Measurements from ENCODE around the gene LPCAT1. TPM values are rescaled to one million over a fixed set of nuclear protein-coding genes. Genes with fewer than 3 reads are reported as not detected.

LPCAT1 gene
- total RNA-seq, 2 experiments from 2014 or later = 70.8 to 72.2 TPM

DNA sequence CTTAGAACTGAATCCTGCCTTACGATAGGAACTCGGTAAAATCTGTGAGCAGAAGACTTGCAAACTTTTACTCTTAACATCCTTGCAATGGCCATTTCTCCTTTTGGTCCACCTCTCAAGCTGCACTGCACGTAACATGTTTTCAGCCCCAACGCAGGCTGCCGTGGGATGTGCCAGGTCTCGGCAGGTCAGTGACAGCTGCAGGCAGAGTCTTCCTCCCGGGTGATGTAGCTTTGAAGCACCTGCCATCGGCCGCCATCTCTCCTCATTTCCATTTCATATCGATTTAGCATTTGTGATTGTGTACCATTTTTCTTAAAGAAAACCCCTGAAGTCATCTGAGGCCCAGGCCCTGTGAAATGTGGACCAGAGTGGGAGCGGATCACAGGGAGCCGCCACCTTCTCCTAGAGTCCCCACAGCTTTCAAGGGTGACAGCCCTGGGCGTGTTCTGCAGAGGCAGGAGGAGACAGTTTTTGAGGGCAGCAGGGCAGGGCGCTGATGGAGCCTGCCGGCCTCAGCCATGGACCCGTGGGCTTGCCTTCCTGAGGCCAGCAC, 25.8 kb upstream of the LPCAT1 start:
- H3K27me3 Mint-ChIP-seq = no peaks in the 10 kb centered on the region
- POLR2A ChIA-PET = no interaction called here
- ATAC-seq (ENCODE audit: low read depth) = no peak

DNA sequence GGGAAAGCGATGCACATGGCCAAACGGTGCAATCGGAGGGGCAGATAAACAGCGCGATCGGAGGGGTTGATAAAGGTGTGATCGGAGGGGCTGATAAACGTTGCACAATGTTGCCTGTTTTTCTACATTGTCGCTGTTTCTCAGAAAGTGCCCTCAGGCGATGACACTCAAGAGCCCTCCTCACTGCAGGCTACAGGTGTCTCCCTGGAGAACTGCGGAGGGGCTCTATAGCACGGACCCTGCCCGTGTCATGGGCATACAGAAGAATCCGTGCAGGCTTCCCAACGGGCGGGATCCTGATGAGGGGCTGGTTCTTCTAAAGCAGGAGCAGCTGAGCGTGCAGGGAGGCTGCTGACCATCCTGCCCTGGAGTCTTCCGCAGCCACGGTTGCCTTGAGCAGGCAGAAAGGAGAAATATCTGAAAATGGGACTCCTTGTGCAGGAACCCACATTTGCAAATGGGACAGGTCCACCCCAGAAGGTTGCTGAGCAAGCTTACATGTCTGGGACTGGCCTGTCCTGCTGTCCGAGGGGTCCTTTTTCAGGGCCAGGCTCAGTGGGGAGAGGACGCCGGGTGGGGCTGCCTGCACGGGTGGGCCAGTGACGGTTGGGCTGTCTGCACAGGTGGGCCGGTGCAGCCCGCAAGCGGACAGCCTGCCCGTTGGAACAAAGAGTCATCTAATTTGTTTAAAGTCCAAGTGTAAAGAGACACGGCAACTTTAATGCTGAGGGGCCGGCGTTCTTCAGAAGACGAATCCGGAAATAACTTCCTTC, 25.1 kb upstream of the LPCAT1 start:
- Mint-ChIP-seq H3K27me3 (no peaks in the 10 kb centered on the region), H3K4me3 (no peak overlapping the region), H3K27ac (no peak overlapping the region), H3K4me1 (no peaks in the 10 kb centered on the region), H3K36me3 (no peaks in the 10 kb centered on the region), H3K9me3 (no peaks in the 10 kb centered on the region)
- ATAC-seq (ENCODE audit: low read depth) = no peak
- POLR2A ChIA-PET = no interaction called here
- no peak for DNase-seq

More for the DNA sequence above, 25.8 kb upstream of the LPCAT1 start:
- no peaks in the 10 kb centered on the region for H3K9me3 Mint-ChIP-seq
- no peak overlapping the region for H3K27ac Mint-ChIP-seq
- no peaks in the 10 kb centered on the region for H3K4me1 Mint-ChIP-seq
- no peak overlapping the region for H3K4me3 Mint-ChIP-seq
- DNase-seq = no peak
- H3K36me3 Mint-ChIP-seq = no peaks in the 10 kb centered on the region

DNA sequence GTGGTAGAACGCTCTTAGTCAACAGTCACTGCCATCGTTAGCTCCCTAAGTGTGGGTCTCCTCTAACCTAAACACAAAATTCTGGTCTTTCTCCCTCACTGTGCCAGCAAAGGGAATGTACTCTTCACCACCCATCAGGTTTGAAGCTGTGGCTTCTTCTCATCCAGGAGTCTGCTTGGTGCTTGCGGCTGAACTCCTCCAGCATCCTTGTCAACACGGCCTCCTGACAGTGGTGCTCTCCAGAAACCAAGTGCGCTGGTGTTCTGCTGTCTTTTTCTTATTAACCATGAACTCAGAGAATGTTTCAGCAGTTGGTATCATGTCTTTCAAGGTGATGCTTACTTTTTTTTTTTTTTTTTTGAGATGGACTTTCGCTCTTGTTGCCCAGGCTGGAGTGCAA, 23.9 kb upstream of the LPCAT1 start:
- H3K27me3 Mint-ChIP-seq = no peaks in the 10 kb centered on the region
- POLR2A ChIA-PET = no interaction called here

DNA sequence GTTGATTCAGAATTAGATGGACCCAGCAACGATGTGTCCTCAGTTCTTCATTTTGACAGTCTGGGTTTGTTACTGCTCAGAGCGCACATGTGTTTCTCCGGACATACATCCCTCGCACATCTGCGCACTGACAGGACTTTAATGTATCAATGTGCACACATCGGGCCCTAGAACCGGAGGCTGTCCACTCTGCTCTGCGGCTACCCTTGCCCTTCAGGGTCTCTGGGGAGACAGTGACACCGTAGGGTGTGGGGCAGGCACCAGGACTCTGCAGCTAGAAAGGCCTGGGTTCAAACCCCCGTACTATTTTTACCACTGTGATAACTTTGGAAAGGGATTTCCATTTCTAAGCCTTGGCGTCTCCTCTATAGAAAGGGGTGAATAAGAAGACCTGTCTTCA, 23.5 kb upstream of the LPCAT1 start:
- no peak overlapping the region for H3K4me3 Mint-ChIP-seq
- H3K9me3 Mint-ChIP-seq = no peaks in the 10 kb centered on the region
- no peaks in the 10 kb centered on the region for H3K27me3 Mint-ChIP-seq
- no peaks in the 10 kb centered on the region for H3K36me3 Mint-ChIP-seq
- H3K4me1 Mint-ChIP-seq = no peaks in the 10 kb centered on the region
- ATAC-seq (ENCODE audit: low read depth) (no peak), DNase-seq (no peak)
- no peak overlapping the region for H3K27ac Mint-ChIP-seq
- POLR2A ChIA-PET = no interaction called here

More for the DNA sequence above, 23.9 kb upstream of the LPCAT1 start:
- Mint-ChIP-seq H3K36me3 (no peaks in the 10 kb centered on the region), H3K4me3 (no peak overlapping the region), H3K9me3 (no peaks in the 10 kb centered on the region), H3K27ac (no peak overlapping the region), H3K4me1 (no peaks in the 10 kb centered on the region)
- ATAC-seq (ENCODE audit: low read depth) (no peak), DNase-seq (no peak)

DNA sequence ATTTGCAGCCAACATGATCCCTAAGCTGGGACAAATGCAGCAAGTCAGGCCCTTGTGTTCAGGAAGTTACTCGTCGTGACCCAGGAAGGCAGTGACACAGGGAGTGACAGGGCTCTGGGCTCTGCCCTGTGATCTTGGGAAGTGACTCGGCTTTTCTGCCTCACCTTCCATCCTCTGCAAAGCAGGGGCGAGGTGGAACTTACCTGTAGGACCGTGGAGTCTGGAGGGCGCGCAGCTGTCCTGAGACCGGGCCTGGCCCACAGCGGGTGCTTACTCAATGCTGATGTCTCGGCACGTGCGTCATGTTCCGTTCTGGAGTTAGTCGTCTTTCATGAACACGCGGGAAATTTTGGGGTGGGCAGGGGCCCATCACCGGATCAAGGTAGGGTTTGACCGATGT, 22.8 kb upstream of the LPCAT1 start:
- Mint-ChIP-seq H3K27me3 (no peaks in the 10 kb centered on the region), H3K27ac (no peak overlapping the region), H3K9me3 (no peaks in the 10 kb centered on the region), H3K36me3 (no peaks in the 10 kb centered on the region), H3K4me3 (no peak overlapping the region), H3K4me1 (no peaks in the 10 kb centered on the region)
- POLR2A ChIA-PET = no interaction called here
- DNase-seq (no peak), ATAC-seq (ENCODE audit: low read depth) (no peak)

DNA sequence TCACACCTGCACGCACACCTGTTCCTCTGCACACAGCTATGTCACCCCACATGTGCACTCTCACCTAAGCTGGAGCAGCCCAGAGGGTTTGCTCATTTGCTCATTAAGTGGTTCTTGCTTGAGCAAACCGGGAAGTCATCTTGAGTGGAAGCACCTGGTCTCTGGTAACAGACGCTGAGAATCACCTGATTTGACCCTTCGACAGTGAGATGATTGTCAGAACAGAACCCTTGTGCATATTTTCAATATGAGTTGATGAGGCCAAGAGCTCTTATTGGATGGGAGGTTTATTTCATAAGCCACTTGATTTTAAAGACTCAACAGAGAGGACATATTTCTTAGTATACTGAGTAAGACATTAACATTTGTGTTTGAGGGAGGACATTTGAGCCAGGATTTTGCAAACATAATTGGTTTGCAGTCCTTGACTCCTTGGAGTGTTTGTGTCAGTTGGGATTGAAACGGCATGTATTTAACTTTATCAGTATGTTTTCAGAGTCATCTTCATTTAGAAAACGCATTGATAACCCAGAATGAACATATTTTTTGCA, 22.1 kb upstream of the LPCAT1 start:
- Mint-ChIP-seq H3K4me3 (no peak overlapping the region), H3K9me3 (no peaks in the 10 kb centered on the region), H3K27me3 (no peaks in the 10 kb centered on the region), H3K27ac (no peak overlapping the region), H3K4me1 (no peaks in the 10 kb centered on the region), H3K36me3 (no peaks in the 10 kb centered on the region)
- no peak for DNase-seq
- no peak for ATAC-seq (ENCODE audit: low read depth)
- POLR2A ChIA-PET = no interaction called here

DNA sequence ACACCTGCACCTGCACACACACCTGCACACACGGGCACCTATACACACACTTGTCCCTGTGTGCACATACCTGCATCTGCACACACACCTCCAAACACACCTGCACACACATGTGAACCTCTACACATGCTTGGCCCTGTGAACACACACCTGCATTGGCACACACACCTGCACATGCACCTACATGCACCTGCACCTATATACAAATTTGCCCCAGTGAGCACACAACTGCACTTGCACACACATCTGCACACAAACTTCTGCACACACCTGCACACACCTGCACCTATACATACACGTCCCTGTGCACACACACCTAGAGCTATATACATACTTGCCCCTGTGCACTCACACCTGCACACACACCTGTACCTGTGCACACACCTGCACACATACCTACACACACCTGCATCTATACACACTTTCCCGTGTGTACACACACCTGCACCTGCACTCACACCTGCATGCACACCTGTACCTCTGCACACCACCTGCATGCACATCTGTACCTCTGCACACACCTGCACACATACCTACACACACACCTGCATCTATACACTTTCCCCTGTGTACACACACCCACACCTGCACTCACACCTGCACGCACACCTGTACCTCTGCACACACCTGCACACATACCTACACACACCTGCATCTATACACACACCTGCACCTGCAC, 21.5 kb upstream of the LPCAT1 start:
- H3K36me3 Mint-ChIP-seq = no peaks in the 10 kb centered on the region
- ATAC-seq (ENCODE audit: low read depth) = no peak
- no peak for DNase-seq
- POLR2A ChIA-PET = no interaction called here
- H3K4me1 Mint-ChIP-seq = no peaks in the 10 kb centered on the region
- H3K4me3 Mint-ChIP-seq = no peak overlapping the region
- H3K27me3 Mint-ChIP-seq = no peaks in the 10 kb centered on the region
- H3K27ac Mint-ChIP-seq = peak overlapping the region; percentile 31
- peaks cover 1% of the 10 kb centered on the region for H3K9me3 Mint-ChIP-seq

DNA sequence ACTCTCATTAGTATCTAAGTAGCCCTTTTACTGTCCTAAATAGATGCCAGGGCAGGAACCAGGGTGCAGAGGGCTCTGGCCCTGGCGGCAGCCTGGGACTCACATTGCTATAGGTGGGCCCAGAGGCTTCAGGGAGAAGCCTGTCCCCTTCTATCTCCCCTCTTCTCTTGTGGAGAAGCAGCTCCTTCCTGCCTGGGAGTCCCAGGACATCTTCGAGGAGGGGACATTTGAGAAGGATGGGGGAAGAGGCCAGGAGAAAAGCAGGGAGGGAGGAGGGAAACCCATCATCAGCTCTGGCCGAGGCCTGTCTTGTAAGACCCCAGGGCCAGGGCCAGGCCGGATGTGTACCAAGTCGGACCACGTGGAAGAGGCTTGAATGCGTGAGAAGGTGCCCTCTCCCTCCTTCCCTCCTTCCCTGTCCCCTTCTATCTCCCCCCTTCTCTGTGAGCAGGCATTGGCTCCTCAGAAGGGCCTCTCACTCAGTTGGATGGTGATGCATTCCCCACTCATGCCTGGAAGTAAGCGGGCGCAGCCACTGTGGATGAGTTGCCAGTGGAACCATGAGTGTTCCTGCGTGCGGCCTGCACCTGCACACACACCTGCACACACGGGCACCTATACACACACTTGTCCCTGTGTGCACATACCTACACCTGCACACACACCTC, 20.7 kb upstream of the LPCAT1 start:
- DNase-seq (no peak), ATAC-seq (ENCODE audit: low read depth) (no peak)
- Mint-ChIP-seq H3K9me3 (peaks cover 1% of the 10 kb centered on the region), H3K27ac (no peak overlapping the region), H3K4me1 (no peaks in the 10 kb centered on the region), H3K27me3 (no peaks in the 10 kb centered on the region), H3K36me3 (no peaks in the 10 kb centered on the region), H3K4me3 (no peak overlapping the region)
- POLR2A ChIA-PET = no interaction called here

DNA sequence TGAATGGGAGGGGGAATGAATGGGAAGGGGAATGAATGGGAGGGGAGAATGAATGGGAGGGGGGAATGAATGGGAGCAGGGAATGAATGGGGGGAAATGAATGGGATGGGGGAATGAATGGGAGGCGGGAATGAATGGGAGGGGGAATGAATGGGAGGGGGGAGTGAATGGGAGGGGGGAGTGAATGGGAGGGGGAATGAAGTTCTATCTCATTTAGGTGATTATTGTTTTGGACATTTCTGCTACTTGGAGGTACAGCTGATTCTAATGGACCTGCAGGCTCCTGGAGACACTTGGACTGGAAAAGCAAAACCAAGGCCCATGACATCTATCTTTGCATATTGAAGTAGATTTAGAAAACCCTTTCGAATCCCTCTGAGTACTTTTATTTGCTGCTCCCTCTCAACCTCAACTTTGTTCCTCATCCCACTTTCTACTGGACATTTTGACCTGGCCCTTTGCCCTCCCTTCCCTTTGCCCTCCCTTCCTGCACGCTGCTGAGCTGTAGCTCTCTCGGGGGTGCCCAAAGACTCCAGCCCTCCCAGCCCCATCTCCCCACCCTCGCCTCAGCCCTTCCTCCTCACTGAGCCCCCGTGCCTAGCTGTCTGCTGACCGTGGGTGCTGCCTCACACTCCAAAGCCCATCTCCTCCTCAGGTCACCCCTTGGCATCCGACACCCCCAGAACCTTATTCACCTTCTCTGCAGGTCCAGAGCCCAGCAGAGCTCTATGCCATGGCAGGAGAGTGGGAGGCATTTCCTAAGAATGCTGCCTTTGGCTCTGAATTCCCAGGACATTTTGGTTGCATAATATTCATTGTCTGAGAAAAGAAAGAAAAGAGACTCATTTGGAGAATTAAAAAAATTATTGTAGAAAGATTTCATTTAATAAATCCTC, 19.9 kb upstream of the LPCAT1 start:
- Mint-ChIP-seq H3K27me3 (no peaks in the 10 kb centered on the region), H3K9me3 (peaks cover 5% of the 10 kb centered on the region), H3K36me3 (no peaks in the 10 kb centered on the region), H3K4me3 (no peak overlapping the region), H3K27ac (no peak overlapping the region), H3K4me1 (no peaks in the 10 kb centered on the region)
- ATAC-seq (ENCODE audit: low read depth) = no peak
- POLR2A ChIA-PET = no interaction called here
- no peak for DNase-seq

DNA sequence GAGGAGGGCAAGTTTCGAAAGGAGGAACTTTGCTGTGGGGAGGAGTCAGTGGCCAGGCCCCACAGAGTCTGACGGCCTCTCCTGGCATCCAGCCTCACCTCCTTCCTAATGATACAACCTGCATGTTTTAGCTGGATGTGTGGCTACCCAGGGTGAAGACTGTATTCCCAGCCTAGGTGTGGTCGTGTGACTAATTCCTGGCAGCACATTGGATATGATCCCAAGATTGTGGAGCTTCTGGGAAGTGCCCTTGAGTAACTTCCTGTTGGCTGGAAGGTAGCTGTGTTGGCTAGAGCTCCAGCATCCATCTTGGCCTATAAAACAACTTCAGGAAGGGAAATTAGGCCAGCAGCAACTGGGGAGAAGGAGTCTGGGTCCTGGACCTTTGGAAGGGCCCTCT, 19.0 kb upstream of the LPCAT1 start:
- Mint-ChIP-seq H3K36me3 (no peaks in the 10 kb centered on the region), H3K27me3 (no peaks in the 10 kb centered on the region), H3K9me3 (peaks cover 5% of the 10 kb centered on the region), H3K4me3 (no peak overlapping the region), H3K27ac (no peak overlapping the region), H3K4me1 (no peaks in the 10 kb centered on the region)
- ATAC-seq (ENCODE audit: low read depth) = no peak
- peak; percentile 8 for DNase-seq
- POLR2A ChIA-PET = no interaction called here

DNA sequence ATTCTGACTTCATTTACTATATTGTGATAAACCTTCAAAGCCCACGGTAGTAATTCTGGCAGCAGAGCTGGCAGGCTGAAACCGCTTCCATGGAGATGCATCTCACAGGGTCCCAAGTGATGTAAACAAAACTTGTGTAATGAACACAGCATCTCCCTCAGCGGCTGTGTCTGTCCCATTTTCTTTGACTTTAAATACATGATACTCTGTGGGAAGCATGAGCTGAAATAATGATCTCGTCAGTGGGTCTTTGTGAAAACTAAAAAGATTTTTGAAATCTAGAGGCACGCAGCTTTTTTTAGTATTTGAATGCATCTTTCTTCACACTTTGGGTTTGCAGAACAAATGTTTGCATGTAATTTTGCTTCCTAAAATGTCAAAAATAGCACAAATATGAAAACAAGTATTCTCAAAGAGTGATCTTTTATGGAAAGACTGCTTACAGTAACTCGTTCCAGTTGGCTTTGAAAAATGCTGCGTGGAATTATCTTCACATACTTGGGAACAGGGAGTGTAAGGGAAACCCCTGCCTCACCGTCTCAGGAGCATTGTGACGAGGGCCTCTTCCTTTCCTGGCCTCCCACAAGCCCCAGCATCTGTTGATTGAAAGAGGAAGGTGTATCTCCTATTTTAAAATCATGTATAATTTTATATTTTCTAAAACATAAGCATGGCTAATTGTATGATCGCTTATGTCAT, 18.1 kb upstream of the LPCAT1 start:
- POLR2A ChIA-PET = no interaction called here
- H3K36me3 Mint-ChIP-seq = no peaks in the 10 kb centered on the region
- H3K9me3 Mint-ChIP-seq = peaks cover 5% of the 10 kb centered on the region
- H3K4me3 Mint-ChIP-seq = no peak overlapping the region
- DNase-seq (no peak), ATAC-seq (ENCODE audit: low read depth) (no peak)
- no peaks in the 10 kb centered on the region for H3K27me3 Mint-ChIP-seq
- no peak overlapping the region for H3K27ac Mint-ChIP-seq
- H3K4me1 Mint-ChIP-seq = peaks cover 5% of the 10 kb centered on the region

DNA sequence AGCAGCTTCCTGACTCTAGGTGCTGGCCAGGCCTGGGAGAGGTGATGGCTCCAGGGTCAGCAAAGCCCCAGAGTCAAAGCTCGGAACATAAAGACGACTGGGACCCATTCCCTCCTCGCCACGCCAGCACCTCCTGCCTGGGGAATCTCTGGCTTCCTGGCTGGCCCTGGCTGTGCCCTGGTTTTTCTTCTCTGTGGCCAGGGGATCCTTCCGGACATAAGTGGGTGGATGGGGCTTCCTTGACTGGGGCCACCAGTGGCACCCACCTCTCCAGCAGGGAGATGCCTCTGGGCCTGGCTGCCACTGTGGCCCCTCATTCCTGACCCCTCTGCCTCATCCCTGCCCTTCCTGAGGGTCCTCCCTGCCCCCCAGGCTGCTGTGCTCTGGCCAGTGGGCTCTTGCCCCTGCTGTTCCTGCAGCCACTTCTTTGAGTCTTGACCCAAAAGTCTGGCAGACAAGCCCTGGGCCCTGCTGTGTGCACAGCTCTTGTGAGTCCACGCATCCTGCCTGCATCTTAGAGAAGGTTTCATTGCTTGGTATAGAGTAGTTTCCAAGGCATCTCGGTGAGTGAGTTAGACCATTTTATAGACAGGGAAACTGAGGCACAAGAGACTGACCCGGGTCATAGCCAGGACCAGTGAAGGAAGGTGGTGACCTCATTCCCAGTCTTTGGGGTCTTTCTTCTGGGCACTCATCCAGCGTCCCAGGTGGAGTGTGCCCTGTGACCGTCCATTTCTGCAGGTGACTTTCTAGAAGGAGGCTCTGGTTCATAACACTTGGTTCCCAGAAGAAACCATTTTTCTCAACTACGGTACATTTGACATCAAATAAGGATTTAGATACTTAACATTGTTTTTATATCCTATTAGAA, 17.3 kb upstream of the LPCAT1 start:
- no peaks in the 10 kb centered on the region for H3K27me3 Mint-ChIP-seq
- H3K4me3 Mint-ChIP-seq = no peak overlapping the region
- DNase-seq (peak; percentile 18), ATAC-seq (ENCODE audit: low read depth) (no peak)
- H3K27ac Mint-ChIP-seq = no peak overlapping the region
- POLR2A ChIA-PET = no interaction called here
- H3K4me1 Mint-ChIP-seq = peaks cover 13% of the 10 kb centered on the region
- H3K9me3 Mint-ChIP-seq = peaks cover 5% of the 10 kb centered on the region
- no peaks in the 10 kb centered on the region for H3K36me3 Mint-ChIP-seq
